Erythroblast (primary cell): ENCODE results near the gene SLC2A13.

Experiments used
- GATA1 ChIP-seq: IDR thresholded peaks from 2 replicates; pipeline ENCODE4 v1.6.1; 2011; ENCODE audit warnings: low read depth, mild to moderate bottlenecking, control low read depth, low read length, moderate library complexity
- POLR2A ChIP-seq: IDR thresholded peaks from 2 replicates; pipeline ENCODE4 v1.6.1; 2011; ENCODE audit warnings: mild to moderate bottlenecking, low read length

GRCh38 chr12:39846304-39846703, 259.6 kb downstream of the SLC2A13 start:
- TF ChIP-seq POLR2A = no peak
- TF ChIP-seq GATA1 = no peak
